SK-N-SH treated with all-trans-retinoic acid at 6 μM for 48 hours (cell line): Measurements from ENCODE around the gene ABCC9.

ENCODE experiments used
- ATAC-seq: fragments of 200-7000 bp; cut with Tn5 transposase; 3 replicates; pipeline ENCODE4 v1.9.1; 2020; ENCODE audit warnings: mild to moderate bottlenecking, moderate library complexity
- ARNTL ChIP-seq: fragments of 450-650 bp; formaldehyde crosslinking; IDR thresholded peaks from 2 replicates; pipeline ENCODE4 v1.5.0; 2020; ENCODE audit warnings: low read depth, mild to moderate bottlenecking, moderate library complexity, borderline replicate concordance
- BACH2 ChIP-seq: fragments of 250-450 bp; sonication (Bioruptor Pico); IDR thresholded peaks from 2 replicates; pipeline ENCODE4 v1.9.0; 2021; ENCODE audit warnings: mild to moderate bottlenecking, borderline replicate concordance
- CSDC2 ChIP-seq: fragments of 250-450 bp; sonication (Bioruptor Pico); IDR thresholded peaks from 2 replicates; pipeline ENCODE4 v1.5.0; 2020; ENCODE audit warnings: mild to moderate bottlenecking, moderate library complexity
- ESRRG ChIP-seq: fragments of 250-450 bp; sonication (Bioruptor Pico); IDR thresholded peaks from 2 replicates; pipeline ENCODE4 v1.6.1; 2021; ENCODE audit warnings: mild to moderate bottlenecking
- GLIS3 ChIP-seq: fragments of 250-450 bp; sonication (Bioruptor Pico); IDR thresholded peaks from 2 replicates; pipeline ENCODE4 v1.5.0; 2020; ENCODE audit warnings: mild to moderate bottlenecking, moderate library complexity
- ISL1 ChIP-seq: fragments of 250-450 bp; sonication (Bioruptor Pico); IDR thresholded peaks from 2 replicates; pipeline ENCODE4 v2.1.2; 2022; ENCODE audit warnings: mild to moderate bottlenecking, moderate library complexity
- OSR1 ChIP-seq: fragments of 250-450 bp; sonication (Bioruptor Pico); IDR thresholded peaks from 2 replicates; pipeline ENCODE4 v1.8.0; 2022; ENCODE audit warnings: moderate library complexity, mild to moderate bottlenecking, inconsistent platforms
- SNAI2 ChIP-seq: fragments of 250-450 bp; sonication (Bioruptor Pico); IDR thresholded peaks from 2 replicates; pipeline ENCODE4 v1.5.0; 2020; ENCODE audit warnings: mild to moderate bottlenecking, moderate library complexity
- TCF4 ChIP-seq: fragments of 250-450 bp; sonication (Bioruptor Pico); IDR thresholded peaks from 2 replicates; pipeline ENCODE4 v1.8.0; 2021; ENCODE audit warnings: mild to moderate bottlenecking, moderate library complexity, borderline replicate concordance
- TOX ChIP-seq: fragments of 250-450 bp; sonication (Bioruptor Pico); IDR thresholded peaks from 2 replicates; pipeline ENCODE4 v1.8.0; 2021; ENCODE audit warnings: mild to moderate bottlenecking, moderate library complexity, borderline replicate concordance
- ZC3H10 ChIP-seq: fragments of 250-450 bp; sonication (Bioruptor Pico); IDR thresholded peaks from 2 replicates; pipeline ENCODE4 v1.5.1; 2021; ENCODE audit warnings: mild to moderate bottlenecking, moderate library complexity
- ZFP3 ChIP-seq: fragments of 250-450 bp; sonication (Bioruptor Pico); IDR thresholded peaks from 2 replicates; pipeline ENCODE4 v1.5.0; 2020; ENCODE audit warnings: mild to moderate bottlenecking, moderate library complexity
- ZNF565 ChIP-seq: fragments of 450-650 bp; formaldehyde crosslinking; conservative IDR thresholded peaks from 2 replicates; pipeline ENCODE4 v1.5.0; 2020; ENCODE audit warnings: low read depth, mild to moderate bottlenecking, moderate library complexity
- ZNF70 ChIP-seq: fragments of 450-650 bp; formaldehyde crosslinking; IDR thresholded peaks from 2 replicates; pipeline ENCODE4 v1.5.0; 2020; ENCODE audit warnings: mild to moderate bottlenecking, moderate library complexity
- ZNF8 ChIP-seq: fragments of 450-650 bp; formaldehyde crosslinking; IDR thresholded peaks from 2 replicates; pipeline ENCODE4 v1.5.0; 2020; ENCODE audit warnings: mild to moderate bottlenecking, moderate library complexity
- TF ChIP-seq, protein P1 (sequence below): fragments of 250-450 bp; sonication (Bioruptor Pico); IDR thresholded peaks from 2 replicates; pipeline ENCODE4 v1.5.1; 2020; ENCODE audit warnings: low read depth, mild to moderate bottlenecking, moderate library complexity
- TF ChIP-seq, protein P2 (sequence below): fragments of 250-450 bp; sonication (Bioruptor Pico); IDR thresholded peaks from 2 replicates; pipeline ENCODE4 v1.5.1; 2021; ENCODE audit warnings: mild to moderate bottlenecking, moderate library complexity
- TF ChIP-seq, protein P3 (sequence below): fragments of 250-450 bp; sonication (Bioruptor Pico); IDR thresholded peaks from 2 replicates; pipeline ENCODE4 v1.8.0; 2020; ENCODE audit warnings: mild to moderate bottlenecking, moderate library complexity, borderline replicate concordance
- TF ChIP-seq, protein P4 (sequence below): fragments of 250-450 bp; sonication (Bioruptor Pico); IDR thresholded peaks from 2 replicates; pipeline ENCODE4 v1.5.0; 2020; ENCODE audit warnings: mild to moderate bottlenecking, moderate library complexity
- TF ChIP-seq, protein P5 (sequence below): fragments of 250-450 bp; sonication (Bioruptor Pico); IDR thresholded peaks from 2 replicates; pipeline ENCODE4 v1.8.0; 2021; ENCODE audit warnings: low read depth, mild to moderate bottlenecking, moderate library complexity, borderline replicate concordance

ABCC9 gene

DNA sequence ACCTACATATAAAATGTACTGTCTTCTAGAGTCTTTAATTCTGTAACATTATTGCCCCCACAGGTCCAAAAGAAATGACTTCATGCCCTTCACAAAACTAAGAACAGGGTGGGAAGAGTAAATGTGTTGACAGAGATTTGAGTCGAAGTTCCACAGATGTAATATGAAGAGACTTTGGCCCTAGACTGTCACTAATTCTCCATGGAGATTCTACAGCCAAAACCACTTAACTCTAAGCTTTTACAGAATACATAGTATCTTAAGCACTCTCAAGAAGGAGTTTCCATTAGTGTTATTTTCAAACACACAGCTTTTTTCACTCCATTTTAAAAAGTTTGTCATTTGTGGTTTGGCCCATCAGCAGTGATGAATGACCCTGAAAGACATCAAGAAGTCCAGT, 56.3 kb downstream of the ABCC9 start:
- TF ChIP-seq BACH2 (no peak), ZNF565 (CRISPR knock-in tag) (no peak), OSR1 (no peak), ZNF70 (CRISPR knock-in tag) (no peak), ARNTL (no peak), ZFP3 (CRISPR knock-in tag) (no peak), SNAI2 (no peak), ZNF8 (CRISPR knock-in tag) (no peak), ZC3H10 (CRISPR knock-in tag) (no peak), CSDC2 (CRISPR knock-in tag) (no peak), TOX (CRISPR knock-in tag) (no peak)
- TF ChIP-seq, protein P1, sequence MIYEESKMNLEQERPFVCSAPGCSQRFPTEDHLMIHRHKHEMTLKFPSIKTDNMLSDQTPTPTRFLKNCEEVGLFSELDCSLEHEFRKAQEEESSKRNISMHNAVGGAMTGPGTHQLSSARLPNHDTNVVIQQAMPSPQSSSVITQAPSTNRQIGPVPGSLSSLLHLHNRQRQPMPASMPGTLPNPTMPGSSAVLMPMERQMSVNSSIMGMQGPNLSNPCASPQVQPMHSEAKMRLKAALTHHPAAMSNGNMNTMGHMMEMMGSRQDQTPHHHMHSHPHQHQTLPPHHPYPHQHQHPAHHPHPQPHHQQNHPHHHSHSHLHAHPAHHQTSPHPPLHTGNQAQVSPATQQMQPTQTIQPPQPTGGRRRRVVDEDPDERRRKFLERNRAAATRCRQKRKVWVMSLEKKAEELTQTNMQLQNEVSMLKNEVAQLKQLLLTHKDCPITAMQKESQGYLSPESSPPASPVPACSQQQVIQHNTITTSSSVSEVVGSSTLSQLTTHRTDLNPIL (CRISPR knock-in tag): no peak
- TF ChIP-seq, protein P2, sequence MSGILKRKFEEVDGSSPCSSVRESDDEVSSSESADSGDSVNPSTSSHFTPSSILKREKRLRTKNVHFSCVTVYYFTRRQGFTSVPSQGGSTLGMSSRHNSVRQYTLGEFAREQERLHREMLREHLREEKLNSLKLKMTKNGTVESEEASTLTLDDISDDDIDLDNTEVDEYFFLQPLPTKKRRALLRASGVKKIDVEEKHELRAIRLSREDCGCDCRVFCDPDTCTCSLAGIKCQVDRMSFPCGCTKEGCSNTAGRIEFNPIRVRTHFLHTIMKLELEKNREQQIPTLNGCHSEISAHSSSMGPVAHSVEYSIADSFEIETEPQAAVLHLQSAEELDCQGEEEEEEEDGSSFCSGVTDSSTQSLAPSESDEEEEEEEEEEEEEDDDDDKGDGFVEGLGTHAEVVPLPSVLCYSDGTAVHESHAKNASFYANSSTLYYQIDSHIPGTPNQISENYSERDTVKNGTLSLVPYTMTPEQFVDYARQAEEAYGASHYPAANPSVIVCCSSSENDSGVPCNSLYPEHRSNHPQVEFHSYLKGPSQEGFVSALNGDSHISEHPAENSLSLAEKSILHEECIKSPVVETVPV (CRISPR knock-in tag): no peak
- TF ChIP-seq, protein P3, sequence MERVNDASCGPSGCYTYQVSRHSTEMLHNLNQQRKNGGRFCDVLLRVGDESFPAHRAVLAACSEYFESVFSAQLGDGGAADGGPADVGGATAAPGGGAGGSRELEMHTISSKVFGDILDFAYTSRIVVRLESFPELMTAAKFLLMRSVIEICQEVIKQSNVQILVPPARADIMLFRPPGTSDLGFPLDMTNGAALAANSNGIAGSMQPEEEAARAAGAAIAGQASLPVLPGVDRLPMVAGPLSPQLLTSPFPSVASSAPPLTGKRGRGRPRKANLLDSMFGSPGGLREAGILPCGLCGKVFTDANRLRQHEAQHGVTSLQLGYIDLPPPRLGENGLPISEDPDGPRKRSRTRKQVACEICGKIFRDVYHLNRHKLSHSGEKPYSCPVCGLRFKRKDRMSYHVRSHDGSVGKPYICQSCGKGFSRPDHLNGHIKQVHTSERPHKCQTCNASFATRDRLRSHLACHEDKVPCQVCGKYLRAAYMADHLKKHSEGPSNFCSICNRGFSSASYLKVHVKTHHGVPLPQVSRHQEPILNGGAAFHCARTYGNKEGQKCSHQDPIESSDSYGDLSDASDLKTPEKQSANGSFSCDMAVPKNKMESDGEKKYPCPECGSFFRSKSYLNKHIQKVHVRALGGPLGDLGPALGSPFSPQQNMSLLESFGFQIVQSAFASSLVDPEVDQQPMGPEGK (CRISPR knock-in tag): no peak
- TF ChIP-seq, protein P4, sequence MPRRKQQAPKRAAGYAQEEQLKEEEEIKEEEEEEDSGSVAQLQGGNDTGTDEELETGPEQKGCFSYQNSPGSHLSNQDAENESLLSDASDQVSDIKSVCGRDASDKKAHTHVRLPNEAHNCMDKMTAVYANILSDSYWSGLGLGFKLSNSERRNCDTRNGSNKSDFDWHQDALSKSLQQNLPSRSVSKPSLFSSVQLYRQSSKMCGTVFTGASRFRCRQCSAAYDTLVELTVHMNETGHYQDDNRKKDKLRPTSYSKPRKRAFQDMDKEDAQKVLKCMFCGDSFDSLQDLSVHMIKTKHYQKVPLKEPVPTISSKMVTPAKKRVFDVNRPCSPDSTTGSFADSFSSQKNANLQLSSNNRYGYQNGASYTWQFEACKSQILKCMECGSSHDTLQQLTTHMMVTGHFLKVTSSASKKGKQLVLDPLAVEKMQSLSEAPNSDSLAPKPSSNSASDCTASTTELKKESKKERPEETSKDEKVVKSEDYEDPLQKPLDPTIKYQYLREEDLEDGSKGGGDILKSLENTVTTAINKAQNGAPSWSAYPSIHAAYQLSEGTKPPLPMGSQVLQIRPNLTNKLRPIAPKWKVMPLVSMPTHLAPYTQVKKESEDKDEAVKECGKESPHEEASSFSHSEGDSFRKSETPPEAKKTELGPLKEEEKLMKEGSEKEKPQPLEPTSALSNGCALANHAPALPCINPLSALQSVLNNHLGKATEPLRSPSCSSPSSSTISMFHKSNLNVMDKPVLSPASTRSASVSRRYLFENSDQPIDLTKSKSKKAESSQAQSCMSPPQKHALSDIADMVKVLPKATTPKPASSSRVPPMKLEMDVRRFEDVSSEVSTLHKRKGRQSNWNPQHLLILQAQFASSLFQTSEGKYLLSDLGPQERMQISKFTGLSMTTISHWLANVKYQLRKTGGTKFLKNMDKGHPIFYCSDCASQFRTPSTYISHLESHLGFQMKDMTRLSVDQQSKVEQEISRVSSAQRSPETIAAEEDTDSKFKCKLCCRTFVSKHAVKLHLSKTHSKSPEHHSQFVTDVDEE (CRISPR knock-in tag): no peak
- TF ChIP-seq, protein P5, sequence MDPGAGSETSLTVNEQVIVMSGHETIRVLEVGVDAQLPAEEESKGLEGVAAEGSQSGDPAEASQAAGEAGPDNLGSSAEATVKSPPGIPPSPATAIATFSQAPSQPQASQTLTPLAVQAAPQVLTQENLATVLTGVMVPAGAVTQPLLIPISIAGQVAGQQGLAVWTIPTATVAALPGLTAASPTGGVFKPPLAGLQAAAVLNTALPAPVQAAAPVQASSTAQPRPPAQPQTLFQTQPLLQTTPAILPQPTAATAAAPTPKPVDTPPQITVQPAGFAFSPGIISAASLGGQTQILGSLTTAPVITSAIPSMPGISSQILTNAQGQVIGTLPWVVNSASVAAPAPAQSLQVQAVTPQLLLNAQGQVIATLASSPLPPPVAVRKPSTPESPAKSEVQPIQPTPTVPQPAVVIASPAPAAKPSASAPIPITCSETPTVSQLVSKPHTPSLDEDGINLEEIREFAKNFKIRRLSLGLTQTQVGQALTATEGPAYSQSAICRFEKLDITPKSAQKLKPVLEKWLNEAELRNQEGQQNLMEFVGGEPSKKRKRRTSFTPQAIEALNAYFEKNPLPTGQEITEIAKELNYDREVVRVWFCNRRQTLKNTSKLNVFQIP: no peak

DNA sequence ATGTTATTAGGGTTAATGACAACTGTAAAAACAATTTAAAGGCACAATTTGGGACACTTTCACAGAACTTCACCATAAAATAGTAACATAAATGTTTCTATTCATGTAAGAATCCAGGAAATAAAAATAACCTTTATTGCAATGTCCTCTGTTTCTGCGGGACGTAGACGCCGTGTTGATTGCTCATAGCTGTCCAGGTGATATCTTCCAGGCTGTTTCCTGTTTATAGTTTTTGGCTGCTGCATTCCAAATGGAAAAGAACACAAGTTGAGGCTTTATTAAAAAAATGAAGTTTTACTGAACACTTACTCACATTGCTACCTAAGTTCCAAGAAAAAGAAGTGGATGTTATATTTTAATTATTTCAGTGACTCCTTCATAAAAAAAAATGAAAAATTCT, 58.6 kb downstream of the ABCC9 start:
- no peak for ATAC-seq
- TF ChIP-seq ZNF70 (CRISPR knock-in tag) (no peak), ZFP3 (CRISPR knock-in tag) (no peak), ESRRG (CRISPR knock-in tag) (no peak), GLIS3 (CRISPR knock-in tag) (no peak), ISL1 (no peak), ARNTL (no peak), CSDC2 (CRISPR knock-in tag) (no peak)
- TF ChIP-seq, protein P1 (CRISPR knock-in tag): no peak

More for the DNA sequence above, 56.3 kb downstream of the ABCC9 start:
- ATAC-seq: no peak

DNA sequence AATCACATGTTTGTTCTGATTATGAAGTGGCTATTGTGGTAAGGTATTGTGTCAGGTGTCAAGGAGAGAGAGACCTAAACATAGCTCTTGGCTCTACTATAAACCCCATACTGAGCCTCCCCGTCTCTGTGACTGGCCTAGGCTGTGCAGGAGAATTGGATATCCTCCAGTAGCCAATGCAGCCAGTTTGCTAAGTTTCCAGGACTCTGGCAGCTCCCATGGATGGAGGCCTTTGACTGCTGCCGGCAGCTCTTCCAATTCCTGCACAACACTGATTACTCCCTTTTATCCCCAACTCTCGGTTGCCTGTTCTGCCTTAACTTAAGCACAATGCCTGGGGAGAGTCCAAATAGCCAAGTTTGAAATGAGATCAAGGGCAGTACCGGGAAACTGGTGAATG, 59.3 kb downstream of the ABCC9 start:
- TF ChIP-seq TCF4 (CRISPR knock-in tag) (no peak), ISL1 (no peak), ARNTL (no peak)
- ATAC-seq: no peak
